Measurements from ENCODE around the gene RNF222.

- TF ChIP-seq, protein P1, sequence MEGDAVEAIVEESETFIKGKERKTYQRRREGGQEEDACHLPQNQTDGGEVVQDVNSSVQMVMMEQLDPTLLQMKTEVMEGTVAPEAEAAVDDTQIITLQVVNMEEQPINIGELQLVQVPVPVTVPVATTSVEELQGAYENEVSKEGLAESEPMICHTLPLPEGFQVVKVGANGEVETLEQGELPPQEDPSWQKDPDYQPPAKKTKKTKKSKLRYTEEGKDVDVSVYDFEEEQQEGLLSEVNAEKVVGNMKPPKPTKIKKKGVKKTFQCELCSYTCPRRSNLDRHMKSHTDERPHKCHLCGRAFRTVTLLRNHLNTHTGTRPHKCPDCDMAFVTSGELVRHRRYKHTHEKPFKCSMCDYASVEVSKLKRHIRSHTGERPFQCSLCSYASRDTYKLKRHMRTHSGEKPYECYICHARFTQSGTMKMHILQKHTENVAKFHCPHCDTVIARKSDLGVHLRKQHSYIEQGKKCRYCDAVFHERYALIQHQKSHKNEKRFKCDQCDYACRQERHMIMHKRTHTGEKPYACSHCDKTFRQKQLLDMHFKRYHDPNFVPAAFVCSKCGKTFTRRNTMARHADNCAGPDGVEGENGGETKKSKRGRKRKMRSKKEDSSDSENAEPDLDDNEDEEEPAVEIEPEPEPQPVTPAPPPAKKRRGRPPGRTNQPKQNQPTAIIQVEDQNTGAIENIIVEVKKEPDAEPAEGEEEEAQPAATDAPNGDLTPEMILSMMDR (conservative IDR thresholded peaks at IDR 0.05 in 1 of 2, IDR thresholded peaks at IDR 0.05 in 1 of 2; ENCODE audit: low read depth in 1 of 2, low read length in 2 of 2) = no peak
- TF ChIP-seq EZH2 (IDR thresholded peaks at IDR 0.05; ENCODE audit: low read length, missing control alignments) = no peak
These were observed 47.3 kb downstream of the RNF222 start for GRCh38 chr17:8350339-8350738.

All from fibroblast of lung (primary cell).